GM21825 (cell line): ENCODE data around the gene ALDH3B2.

Experiments
- ATAC-seq: cut with Tn5 transposase; IDR thresholded peaks from one replicate; pipeline ENCODE4 v1.9.1; 2021; ENCODE audit warnings: mild to moderate bottlenecking, moderate library complexity; ENCODE audit not compliant: unreplicated experiment

Gene ALDH3B2

GRCh38 chr11:67615728-67616430, 58.5 kb downstream of the ALDH3B2 start:
- no peak for ATAC-seq

- no peak for ATAC-seq
Measured at GRCh38 chr11:67614730-67615714, 59.4 kb downstream of the ALDH3B2 start.

- peak; percentile 74 for ATAC-seq
Measured at GRCh38 chr11:67613960-67614715, 60.3 kb downstream of the ALDH3B2 start.

- no peak for ATAC-seq
Measured at GRCh38 chr11:67613313-67613959, 61.0 kb downstream of the ALDH3B2 start.

GRCh38 chr11:67612751-67613150, 61.7 kb downstream of the ALDH3B2 start:
- no peak for ATAC-seq
